NOMO-1 treated with dmso at 0.1 percent for 144 hours (cell line): ENCODE results near the gene PSMB2.

Experiments
- DNase-seq: peaks from one replicate; lab custom pipeline; 2025; ENCODE audit not compliant: unreplicated experiment; lab: John Stamatoyannopoulos, UW

PSMB2 gene

DNA sequence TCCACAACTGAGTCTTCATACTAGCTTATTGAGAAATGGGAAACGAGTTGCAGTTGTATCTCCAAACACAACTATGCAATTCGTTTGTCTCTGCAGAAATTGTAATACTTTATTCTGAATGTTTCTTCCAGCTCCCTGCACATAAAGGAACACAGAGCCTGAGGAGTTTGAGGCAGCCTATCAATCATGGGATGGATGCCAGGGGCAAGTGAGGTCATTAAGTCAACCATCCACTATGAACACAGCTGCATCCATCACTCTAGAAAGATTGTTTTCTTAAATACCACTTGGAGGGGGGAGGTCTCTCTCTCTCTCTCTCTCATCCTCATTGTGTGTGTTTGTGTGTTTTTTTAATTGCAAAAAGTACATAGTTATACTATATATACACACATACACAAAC, 2.9 kb upstream of the PSMB2 start:
- DNase-seq: no peak

DNA sequence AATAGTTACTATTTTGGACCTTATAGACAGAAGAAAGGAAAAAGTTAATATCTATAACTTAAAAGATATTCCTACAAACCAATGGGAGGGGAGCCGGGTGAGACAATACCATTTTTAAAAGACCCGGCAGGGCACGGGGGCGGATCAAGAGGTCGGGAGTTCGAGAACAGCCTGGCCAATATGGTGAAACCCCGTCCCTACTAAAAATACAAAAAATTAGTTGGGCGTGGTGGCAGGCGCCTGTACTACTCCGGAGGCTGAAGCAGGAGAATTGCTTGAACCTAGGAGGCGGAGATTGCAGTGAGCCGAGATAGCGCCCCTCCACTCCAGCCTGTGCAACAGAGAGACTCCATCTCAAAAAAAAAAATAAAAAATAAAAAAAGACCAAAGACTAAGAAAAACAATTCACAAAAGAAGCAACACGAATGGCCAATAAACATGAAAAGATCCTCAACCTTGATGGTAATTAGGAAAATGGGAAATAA, 1.2 kb upstream of the PSMB2 start:
- DNase-seq: no peak

DNA sequence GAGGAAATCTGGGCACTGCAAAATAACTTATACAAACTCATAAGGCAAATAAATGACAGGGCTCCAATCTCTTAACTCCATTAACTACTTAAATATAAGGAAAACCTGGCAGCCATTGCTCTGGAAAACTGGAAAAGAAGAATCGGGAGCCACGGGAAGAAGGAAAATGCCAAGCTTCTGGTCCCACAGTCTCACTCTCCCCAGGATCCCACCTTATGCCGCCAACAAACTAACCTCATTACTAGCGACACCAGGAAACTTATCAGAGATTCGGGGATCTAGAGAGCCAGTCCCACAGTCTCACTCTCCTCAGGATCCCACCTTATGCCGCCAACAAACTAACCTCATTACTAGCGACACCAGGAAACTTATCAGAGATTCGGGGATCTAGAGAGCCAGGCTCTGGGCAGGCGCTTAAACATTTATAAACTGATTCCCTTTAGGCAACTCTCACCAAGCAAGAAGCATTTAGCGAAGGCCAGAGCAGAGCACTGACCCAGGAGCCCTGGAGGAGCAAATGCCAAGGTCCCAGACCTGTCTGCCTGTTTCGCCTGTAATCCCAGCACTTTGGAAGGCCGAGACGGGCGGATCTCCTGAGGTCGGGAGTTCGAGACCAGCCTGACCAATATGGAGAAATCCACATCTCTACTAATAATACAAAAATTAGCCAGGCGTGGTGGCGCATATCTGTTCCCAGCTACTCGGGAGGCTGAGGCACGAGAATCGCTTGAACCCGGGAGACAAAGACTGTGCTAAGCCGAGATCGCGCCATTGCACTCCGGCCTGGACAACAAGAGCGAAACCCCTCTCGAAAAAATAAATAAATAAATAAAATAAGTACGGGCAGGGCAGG, 720 bp downstream of the PSMB2 start:
- no peak for DNase-seq

DNA sequence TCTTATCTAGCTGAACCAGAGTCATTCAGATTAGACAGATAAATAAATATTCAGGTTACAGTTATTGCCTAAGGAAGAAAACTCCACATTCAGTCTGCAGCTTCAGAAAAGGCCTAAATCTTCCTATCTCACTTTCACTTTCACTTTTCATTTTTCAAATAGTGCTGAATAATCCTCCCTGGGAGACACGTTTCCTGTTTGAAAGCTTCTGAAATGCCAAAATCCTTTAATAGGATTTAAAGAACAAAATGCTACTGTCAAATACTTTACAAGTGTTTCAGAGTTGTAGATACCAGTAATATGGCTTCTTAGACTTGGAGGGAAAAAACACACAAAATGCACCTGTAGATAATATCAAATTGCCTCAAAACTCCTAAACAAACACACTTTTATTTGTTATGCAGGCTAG, 3.9 kb downstream of the PSMB2 start:
- peak; percentile 28 for DNase-seq

DNA sequence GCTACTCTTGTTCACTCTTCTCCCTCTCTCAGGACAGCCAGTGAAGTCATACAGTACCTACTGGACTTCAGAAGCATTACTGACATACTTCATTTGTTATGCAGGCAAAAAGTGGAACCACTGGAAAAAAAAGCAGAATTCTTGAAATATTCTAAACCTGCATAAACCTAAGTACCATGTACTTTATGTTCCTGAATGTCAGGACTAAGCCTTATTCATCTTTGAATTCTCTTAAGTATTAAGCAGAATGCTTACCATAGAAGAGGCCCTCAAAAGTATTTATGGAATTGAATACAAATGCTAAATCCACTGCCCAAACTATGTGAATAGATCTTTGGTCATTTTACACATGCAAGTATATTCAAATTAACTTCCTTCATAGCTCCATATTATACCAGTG, 7.8 kb downstream of the PSMB2 start:
- DNase-seq: no peak

DNA sequence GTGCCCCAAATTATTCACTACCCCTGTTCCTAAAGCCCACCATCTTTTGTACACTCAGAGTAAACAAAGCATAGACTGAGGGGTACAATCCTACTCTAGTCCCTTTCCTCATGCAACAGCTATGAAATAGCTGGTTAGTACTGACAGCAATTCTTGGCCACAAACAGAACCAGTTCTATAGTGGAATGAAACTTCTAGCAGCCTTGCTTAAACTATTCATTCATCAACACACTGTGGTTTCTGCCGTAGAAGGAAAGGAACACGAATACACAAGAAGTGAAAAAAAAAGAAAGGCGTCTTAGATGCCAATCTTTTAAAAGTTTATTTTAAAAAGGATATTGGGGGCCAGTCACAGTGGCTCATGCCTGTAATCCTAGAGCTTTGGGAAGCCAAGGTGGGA, 9.9 kb downstream of the PSMB2 start:
- DNase-seq: no peak

DNA sequence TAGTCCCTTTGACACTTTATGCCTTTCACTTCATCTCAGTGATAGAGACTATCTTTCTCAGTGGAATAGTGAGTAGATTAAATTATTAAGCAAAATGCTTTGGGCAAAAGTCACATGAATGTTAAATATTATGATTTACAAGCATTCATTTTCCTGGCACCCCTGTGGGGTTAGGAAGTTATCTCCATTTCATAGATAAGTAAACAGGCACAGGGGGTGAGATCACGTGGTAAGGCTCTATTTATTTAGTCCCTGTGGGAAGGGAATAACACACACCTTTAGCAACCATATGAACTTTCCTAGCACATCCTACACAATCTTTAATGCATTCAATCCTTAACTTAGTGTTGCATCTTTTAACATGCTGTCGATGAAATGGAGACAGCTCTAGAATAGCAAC, 12.3 kb downstream of the PSMB2 start:
- DNase-seq: no peak

DNA sequence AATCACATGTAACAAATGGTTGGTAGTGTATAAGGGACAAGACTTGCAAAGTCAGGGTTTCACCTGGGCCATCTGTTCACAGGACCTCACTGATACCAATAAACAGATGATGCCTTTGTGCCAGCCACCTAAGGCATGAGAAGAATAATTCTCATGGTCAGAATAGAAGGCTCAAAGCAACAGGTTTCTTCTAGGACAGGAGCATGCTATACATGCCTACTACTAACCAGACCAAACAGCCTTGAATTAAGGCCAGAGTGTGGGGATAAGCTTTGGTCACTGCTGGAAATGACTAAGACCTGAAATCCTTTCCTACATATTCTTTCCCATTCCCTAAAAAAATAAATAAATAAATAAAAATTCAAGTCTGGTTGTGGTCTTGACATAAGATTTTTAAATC, 17.5 kb downstream of the PSMB2 start:
- no peak for DNase-seq

DNA sequence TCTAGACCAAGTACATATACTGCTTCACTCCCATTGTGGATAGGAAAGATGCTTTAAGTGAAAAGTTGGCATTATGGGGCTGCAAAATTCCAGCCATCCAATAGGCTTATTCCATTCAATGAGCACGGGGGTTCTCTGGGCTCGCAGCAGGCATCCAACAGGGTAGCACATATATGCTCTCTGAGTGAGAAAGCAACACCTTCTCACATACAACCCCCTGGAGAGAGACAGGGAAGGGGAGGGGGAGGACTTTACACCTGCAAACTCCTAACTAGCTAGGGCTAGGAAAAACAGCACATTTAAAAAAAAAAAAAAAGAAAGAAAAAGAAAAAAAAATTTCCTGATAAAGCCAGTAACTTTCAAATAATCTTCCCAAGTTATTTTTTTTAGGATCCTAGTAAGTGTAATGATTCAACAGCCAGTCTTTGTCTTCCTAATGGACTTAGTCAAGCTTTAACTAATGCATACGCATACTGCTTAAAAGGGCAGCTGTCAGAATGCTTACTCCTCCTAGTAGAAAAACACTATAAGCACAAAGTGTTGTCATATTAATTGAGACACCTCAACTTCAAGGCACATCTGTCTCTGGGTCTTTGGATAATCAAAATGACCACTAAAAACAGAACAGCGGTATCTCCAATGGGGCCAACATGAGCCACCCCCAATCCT, 18.7 kb downstream of the PSMB2 start:
- no peak for DNase-seq

DNA sequence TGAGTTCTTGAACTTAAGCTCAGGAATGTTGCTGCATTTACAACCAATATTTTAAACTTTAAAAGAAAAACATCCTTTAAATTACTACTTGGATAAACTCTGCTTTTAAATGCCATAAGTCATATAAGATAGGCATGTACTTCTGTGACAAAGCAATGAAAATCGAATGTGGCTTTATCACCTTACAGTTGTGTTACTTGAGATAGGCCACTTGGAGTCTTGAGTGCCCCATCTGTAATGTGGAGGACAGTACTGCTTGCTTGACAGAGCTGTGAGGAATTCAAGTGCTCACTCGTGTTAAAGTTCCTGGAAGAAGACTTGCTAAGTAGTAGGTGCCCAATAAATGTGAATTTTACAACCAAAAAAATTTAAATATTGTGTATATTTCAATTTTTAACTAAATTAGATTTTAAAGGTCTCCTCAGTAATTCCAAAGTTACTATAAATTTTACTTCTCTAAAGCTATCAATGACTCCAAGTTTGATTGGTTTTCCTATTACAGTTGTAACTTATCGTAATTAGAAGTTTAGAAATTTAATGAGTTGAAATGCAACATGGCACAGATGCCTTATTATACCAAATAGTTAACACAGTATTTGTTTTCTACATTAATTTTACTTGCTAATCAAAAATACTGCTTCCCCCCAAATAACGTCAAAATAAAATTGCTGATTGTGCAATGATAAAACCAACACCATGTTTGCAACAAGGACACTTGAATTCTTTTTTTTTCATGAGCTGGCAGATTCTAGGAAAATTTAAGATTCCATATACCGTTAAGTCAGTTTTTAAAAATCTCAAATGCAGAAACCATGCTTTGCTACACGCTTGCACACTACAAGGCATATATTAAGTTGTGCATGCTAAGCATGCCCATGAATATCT, 21.8 kb downstream of the PSMB2 start:
- no peak for DNase-seq

DNA sequence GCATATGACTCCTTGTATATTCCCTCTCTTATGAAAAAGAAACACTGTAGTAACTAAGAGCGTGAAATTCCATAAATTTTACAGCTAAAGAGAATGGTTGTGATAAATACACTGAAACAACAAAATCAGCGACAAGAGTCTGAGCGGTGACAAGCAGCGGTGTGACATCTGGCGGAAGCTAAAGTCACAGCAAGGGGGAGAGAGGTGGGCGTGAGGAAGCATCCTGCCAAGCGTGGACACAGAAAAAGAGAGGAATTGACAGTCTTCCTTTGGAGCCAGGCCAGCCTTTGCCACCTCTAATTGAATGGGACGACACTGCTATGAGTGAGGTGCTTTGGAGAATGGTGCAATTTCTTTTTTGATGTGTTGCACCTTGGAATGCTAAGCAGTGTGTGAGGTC, 25.9 kb downstream of the PSMB2 start:
- no peak for DNase-seq

DNA sequence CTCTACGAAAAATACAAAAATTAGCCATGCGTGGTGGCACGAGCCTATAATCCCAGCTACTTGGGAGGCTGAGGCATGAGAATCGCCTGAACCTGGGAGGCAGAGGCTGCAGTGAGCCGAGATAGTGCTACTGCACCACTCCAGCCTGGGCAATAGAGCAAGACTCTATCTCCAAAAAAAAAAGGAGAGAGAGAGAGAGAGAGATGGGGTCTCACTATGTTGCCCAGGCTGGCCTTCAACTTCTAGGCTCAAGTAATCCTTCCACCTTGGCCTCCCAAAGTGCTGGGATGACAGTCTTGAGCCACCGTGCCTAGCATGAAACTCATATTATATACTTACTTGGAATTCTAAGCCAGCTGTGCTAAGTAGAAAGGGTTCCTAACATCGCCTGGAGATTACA, 29.7 kb downstream of the PSMB2 start:
- no peak for DNase-seq

DNA sequence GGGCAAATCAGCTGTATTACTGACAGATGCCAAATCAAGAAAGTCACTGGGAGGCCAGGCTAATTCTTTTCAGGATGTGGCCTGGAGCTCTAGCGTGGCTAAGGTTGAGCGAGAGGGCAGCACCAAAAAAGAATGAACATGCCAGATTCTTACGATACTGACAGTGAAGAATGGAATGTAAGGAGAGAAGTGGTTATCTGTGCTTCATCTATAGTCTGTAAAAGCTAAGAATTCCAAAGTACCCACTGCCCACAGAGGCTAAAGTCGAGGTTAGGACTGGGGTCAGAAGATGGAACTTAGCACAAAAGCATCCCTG, 35.5 kb downstream of the PSMB2 start:
- DNase-seq: no peak

DNA sequence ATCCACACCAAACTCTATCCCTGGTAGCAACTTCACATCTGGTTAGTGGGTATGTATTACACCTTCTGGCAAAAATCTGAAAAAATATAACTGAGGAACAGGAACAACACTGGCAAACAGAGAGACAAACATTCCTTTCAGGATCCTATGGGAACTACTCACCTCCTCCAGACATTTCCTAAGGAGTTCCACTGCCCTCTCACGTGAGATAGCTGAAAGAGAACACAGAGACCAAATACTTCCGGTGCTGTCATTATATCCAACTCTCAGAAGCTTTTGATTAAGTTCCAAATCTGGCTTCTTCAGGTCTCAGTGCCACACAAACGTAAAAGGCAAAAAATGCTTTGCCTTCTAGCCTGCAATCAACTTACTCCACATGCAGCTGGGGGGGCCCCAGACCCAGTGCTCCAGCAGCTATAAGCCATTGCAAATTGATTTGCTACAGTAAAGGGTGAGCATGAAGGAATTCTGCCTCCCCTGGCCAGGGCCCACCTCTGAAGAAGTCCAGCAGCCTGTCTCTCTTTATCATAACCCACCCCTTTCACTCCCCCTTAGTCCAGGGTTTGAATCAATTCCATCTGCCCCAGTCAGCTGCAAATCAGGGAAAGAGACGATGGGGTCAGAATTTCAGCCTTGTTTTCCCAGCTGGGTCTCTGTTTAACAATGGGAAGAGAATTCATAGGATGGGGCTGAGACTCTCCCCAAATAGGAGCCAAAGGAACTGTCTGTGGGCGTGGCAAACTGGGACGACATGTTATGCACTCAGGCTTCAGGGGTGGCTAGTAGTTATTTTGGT, 36.1 kb downstream of the PSMB2 start:
- no peak for DNase-seq

DNA sequence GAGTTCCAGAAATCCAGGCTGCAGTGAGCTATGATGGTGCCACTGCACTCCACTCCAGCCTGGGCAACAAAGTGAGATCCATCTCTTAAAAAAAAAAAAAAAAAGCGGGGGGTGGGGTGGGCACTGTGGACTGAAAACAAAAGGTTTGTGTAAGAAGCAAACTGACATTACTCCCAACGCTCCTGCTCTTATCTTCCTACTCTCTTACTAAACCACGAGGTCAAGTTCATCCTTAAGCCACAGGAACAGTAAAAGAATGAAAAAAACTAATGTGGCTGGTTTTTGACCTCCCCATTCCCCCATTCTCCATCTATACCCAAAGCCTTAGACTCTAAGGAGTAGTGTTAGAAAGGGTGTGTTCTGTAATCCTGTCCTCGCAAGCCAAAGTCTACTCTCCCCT, 37.4 kb downstream of the PSMB2 start:
- DNase-seq: no peak

DNA sequence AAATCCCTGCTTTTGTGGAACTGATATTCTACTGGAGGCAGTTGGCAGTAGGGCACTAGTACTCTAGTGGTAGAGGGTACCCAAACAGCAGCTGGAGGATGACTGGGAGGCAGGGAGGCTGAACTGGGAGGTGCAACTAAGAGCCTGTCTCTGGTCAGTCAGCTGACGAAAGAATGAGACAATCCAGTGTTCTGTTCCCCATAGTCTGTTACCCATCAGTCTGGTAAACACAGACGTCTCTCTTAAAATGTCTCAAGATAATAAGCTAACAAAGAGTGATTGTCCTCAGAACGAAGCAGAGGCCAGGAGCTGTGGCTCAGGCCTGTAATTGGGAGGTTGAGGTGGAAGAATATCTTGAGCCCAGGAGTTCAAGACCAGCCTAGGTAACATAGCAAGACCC, 37.9 kb downstream of the PSMB2 start:
- no peak for DNase-seq

DNA sequence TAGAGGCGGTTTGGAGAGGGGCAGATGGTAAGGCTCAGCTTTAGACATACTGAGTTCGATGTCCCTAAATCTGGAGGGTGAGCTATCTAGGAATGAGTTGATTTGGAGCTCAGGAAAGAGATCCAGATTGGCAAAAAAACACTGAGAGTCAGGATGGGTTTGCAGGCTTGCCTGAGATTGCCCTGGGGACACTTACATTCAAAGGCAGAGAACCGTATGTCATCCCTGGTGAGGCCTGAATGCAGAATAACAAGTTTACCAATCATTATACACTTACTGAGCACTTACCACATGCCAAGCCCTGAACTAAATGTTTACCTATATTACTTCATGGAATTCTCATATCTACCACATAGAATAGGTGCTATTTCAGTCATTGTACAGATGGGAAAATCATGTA, 40.7 kb downstream of the PSMB2 start:
- no peak for DNase-seq

DNA sequence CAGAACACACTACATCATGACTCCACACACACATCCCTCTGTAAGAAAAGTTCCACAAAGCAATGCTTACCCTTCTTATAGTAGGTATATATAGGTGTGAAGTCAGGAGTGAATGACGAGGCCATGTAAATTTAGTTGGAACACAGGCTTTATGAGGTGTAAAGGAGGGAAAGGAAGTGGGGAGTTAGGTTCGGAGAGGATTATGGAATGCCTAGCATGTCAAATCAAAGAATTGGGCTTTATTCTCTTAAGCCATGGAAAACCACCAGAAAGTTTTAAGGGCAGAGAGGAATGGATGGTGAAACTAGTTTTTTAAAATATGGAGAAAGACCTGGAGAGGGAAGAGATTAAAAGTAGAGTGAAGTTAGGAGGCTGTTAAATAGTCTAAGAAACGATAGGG, 41.9 kb downstream of the PSMB2 start:
- DNase-seq: no peak

DNA sequence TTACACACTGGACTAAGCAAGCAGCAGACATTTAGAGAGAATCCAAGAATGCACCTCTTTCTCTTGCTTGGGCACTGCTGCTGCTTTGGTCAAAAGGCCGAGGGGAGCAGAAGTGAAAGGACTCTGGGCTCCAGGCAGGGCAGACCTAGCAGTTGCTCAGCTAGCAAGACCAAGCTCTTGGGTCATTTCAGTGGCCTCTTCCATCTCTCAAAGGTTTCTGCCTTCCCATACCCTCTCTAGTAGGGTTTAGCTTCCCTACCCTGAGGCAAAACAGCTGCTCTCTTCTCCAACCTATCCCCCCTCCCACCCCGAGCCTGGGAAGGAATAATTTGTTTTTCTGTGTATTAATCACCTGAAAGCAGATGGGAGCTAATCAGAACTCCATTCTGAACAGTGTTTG, 42.4 kb downstream of the PSMB2 start:
- DNase-seq: no peak

DNA sequence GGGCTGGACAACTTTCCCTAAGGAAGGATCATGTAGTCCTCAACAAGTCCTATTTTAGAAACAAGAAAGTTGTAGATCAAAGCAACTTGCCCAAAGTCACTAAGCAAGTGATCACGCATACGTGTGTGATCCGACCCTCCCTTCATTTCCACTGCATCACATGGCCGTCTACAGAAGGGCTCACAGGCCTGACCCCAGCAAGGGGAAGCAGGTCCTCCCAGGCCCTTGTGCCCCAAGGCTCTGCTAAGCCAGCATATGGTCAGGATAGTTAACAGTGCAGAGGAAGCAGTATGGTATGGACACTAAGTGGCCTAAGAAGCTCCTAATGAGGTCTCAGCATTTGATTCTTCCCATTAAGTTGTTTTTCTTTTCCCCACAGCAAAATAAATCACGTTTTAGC, 43.5 kb downstream of the PSMB2 start:
- DNase-seq: no peak

DNA sequence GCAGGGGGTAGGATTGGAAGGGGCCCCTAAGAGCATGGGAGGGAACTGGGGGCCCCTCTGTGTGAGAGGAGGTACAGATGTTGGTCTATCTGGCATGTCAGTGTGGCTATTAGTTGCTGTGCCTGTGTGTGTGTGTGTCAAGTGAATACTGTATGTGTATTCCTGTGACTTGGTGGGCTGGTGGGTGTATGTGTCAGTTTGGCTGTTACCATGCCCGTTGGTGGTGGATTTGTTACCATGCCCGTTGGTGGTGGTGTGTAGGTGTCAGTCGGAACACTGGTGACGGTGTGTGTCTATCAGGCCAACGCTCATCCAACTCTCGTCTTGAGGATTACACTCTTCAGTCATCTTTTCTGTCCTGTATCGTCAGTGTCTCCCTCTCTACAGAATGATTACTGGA, 45.6 kb downstream of the PSMB2 start:
- no peak for DNase-seq
